HG02970 (cell line): ENCODE data around the gene LIN37.
"Not testable (repeated sequence)": the region's sequence is repeated elsewhere in the genome, so short reads cannot be mapped to it uniquely, and the experiment has no call there.

Source experiments
- ATAC-seq: cut with Tn5 transposase; IDR thresholded peaks from one replicate; pipeline ENCODE4 v1.9.1; 2021; ENCODE audit warnings: mild to moderate bottlenecking, moderate library complexity, moderate number of reproducible peaks; ENCODE audit not compliant: unreplicated experiment, low FRiP score

LIN37 gene

GRCh38 chr19:35786299-35787160 lies 38.2 kb downstream of the LIN37 start:
- ATAC-seq = no peak

DNA sequence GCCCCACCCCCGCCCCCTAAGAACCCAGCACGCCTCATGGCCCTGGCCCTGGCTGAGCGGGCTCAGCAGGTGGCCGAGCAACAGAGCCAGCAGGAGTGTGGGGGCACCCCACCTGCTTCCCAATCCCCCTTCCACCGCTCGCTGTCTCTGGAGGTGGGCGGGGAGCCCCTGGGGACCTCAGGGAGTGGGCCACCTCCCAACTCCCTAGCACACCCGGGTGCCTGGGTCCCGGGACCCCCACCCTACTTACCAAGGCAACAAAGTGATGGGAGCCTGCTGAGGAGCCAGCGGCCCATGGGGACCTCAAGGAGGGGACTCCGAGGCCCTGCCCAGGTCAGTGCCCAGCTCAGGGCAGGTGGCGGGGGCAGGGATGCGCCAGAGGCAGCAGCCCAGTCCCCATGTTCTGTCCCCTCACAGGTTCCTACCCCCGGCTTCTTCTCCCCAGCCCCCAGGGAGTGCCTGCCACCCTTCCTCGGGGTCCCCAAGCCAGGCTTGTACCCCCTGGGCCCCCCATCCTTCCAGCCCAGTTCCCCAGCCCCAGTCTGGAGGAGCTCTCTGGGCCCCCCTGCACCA lies 38.9 kb downstream of the LIN37 start:
- no peak for ATAC-seq

- ATAC-seq = no peak
Measured at GRCh38 chr19:35788205-35788960, 40.0 kb downstream of the LIN37 start.

- no peak for ATAC-seq
Measured at GRCh38 chr19:35789195-35789977, 41.0 kb downstream of the LIN37 start.

DNA sequence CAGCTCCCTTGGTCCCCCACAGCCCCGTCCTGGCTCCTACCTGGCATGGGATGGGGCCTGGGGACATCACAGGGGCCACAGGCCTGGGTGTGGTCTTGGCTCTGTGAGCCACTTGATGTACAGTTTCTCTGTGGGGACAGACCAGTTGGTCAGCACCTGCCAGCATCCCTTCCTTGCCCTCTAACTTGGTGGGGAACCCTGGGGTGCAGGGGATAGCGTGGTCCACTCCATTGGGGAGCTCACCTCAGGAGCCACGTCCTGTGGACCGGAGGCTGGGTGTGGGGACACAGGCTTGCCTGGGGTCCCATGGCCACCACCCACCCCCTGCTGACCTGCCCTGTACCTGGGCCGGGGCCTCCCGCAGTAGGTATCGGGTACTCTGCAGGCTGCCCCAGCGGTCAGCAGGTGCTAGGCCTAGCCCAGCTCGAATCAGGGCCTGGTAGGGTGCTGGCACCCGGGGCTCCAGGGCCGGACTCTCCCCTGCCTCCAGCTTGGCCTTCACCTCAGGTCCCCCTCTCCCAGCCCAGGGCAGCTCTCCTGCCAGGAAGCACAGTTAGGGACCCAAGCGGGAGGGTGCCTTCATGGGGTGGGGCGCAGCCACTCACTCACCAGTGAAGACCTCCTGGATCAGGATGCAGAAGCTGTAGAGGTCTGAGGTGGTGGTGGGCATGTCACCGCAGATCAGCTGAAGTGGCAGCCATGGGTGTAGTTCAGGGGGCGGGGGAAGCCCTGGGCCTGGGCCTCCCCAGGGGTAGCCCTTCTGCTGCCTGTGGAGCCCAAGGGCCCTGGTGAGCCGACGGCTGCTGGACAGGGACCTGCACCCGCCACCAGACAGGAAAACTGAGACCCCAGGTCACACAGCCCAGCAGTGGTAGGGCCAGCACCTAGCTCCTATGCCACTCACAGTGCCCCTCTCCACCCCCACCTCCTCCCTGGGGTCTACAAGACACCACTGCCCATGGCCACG lies 41.9 kb downstream of the LIN37 start:
- ATAC-seq = no peak

DNA sequence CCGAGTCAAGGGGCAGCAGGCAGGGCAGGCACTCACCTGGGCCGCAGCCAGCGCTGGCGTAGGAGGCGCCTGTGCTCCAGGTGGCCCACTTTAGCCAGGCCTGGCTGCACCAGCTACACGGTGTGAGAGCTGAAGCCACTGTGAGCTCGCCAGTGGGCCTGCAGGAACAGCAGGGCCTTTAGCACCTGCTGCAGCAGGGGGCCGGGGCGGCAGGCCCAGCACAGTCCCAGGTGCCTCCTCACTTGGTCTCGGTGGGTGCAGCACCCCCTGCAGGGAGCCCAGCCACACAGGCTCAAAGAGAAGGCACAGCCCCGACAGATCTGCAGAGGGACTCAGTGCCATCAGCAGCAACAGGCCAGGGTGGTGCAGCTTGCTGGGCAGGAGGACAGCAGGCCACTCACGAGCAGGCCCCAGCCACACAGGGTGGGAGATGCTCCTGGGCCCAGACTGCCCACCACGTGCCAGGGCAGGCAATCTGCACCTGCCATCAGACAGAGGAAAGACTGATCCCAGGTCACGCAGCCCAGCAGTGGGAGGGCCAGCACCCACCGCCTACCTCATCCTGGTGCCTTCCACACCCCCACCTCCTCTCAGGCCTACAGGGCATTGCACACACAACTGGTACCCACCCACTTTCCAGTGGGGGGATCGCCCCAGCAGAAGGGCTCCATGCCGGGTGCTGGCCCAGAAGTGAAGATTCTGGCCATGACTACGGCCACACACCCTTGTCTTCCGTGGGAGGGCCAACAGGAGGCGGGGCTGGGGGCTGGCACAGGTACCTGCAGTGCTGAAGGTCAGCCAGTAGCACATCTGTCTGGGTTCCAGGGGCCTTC lies 42.8 kb downstream of the LIN37 start:
- no peak for ATAC-seq

GRCh38 chr19:35791814-35792279 lies 43.5 kb downstream of the LIN37 start:
- ATAC-seq = no peak

- no peak for ATAC-seq
Measured at GRCh38 chr19:35792312-35792711, 43.9 kb downstream of the LIN37 start.

- ATAC-seq = no peak
Measured at GRCh38 chr19:35792888-35793287, 44.5 kb downstream of the LIN37 start.

DNA sequence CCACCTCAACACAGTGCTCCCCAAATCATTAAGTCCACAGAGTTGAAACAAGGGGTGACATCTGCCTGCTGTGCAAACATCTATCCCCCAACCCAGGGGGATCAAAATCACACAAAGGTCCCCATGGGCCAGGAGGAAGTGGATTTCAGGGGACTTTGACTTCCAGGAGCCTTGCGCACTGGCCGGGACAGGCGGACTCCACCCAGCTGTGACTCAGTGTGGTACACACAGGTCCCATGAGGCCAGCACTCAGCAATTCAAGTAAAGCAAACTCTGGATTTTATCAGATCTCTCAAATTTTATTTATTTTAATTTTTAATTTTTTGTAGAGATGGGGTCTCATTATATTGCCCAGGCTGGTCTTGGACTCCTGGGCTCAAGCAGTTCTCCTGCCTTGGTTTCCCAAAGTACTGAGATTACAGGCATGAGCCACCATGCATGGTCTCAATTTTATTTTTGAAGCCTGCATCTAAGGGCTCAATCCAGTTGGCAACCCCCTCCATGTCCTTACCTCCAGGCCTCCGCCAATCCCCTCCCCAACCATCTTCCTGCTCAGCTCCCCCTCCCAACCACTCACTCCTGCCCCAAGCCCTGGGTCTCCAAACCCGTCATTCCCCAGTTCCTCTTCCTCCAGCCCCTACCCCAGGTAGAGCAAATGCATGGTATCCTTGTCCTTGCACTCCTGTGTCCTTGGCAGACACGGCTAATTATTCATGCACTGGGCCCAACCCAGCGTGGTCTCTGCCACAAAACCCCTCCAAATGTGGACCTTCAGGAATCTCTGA lies 45.2 kb downstream of the LIN37 start:
- no peak for ATAC-seq

GRCh38 chr19:35795564-35795963 lies 47.2 kb downstream of the LIN37 start:
- not testable (repeated sequence) for ATAC-seq

DNA sequence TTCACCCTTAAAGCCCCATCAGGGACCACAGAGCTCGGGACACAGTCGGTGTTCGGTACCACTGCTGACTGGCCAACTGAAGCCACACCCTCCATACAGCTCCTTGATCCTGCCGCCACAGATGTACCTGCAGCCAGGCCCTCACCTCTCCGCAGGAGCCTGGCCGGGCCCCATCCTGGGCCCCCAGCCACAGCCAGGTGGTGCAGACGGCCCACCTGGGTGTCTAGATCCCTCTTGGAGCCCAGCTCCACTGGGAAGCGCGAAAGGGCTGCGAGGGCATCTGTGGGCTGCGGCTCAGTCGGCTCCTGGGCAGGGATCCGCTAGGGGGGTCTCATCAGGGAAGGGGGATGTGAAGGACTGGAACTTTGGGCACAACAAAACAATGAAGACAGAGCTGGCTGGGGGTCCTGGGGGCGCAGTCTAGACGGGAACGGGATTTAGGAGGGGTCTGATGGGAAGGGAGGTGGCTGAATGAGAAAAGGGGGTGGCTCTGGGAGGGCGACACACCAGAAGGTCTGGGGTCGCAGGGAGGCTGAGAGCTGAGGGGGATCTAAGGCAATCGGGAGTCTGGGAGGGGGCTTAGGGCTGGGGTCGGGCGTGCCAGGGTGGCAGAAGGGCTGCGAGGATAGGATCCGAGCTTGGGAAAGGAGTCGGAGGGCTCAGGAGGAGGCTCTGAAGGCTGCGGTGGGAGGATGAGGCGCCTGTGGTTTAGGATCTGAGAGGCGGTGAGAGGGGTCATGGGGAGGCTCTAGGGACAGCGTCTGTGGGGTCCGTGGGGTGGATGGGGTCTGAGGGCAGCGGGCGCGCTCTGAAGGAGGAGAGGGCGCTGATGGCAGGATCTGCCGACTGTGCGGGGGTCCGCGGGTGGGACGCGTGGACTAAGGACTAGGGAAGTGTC lies 48.5 kb downstream of the LIN37 start:
- ATAC-seq = no peak

GRCh38 chr19:35797663-35798062 lies 49.3 kb downstream of the LIN37 start:
- ATAC-seq = no peak

DNA sequence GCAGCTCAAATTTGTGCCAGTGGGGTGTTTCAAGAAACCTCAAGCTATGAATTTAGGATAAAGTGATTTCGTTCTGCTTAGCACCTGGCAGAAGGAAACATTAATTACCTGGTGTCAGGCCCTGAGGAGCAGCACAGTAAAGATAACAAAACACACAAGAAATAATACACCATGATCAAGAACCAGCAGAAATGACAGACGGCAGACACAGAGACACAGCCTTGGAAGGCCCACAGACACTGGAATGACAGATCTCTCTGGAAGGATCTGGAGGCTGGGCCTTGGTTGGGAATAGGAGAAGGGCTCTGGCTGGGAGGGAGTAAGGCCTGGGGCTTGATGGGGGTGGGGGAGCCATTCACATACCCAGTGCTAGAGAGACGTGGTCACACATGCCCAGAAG lies 53.5 kb downstream of the LIN37 start:
- ATAC-seq = no peak
